ENCODE results near the gene COL15A1.
"Not testable (repeated sequence)": the region's sequence is repeated elsewhere in the genome, so short reads cannot be mapped to it uniquely, and the experiment has no call there.

COL15A1 gene

GRCh38 chr9:98943682-98944056, at the start of gene COL15A1:
TSS of gene COL15A1 (plus strand) at chr9:98943907. CDS start at chr9:98944062, 155 bp downstream.
- DNase-seq = peak; percentile 80

GRCh38 chr9:98894171-98894570, 49.5 kb upstream of the COL15A1 start:
- no peak for DNase-seq

- DNase-seq = no peak
Measured at GRCh38 chr9:98894761-98895160, 48.9 kb upstream of the COL15A1 start.

- DNase-seq = no peak
Measured at GRCh38 chr9:98896632-98897031, 47.1 kb upstream of the COL15A1 start.

- no peak for DNase-seq
Measured at GRCh38 chr9:98897745-98898144, 46.0 kb upstream of the COL15A1 start.

GRCh38 chr9:98899408-98900056, 44.2 kb upstream of the COL15A1 start:
- DNase-seq = no peak

GRCh38 chr9:98900244-98900643, 43.5 kb upstream of the COL15A1 start:
- no peak for DNase-seq

GRCh38 chr9:98900725-98901124, 43.0 kb upstream of the COL15A1 start:
- DNase-seq = no peak

GRCh38 chr9:98901843-98902242, 41.9 kb upstream of the COL15A1 start:
- not testable (repeated sequence) for DNase-seq

GRCh38 chr9:98902516-98902915, 41.2 kb upstream of the COL15A1 start:
- DNase-seq = no peak

GRCh38 chr9:98902925-98903324, 40.8 kb upstream of the COL15A1 start:
- DNase-seq = no peak

- no peak for DNase-seq
Measured at GRCh38 chr9:98903961-98904411, 39.7 kb upstream of the COL15A1 start.

- no peak for DNase-seq
Measured at GRCh38 chr9:98905015-98905414, 38.7 kb upstream of the COL15A1 start.

- DNase-seq = no peak
Measured at GRCh38 chr9:98906273-98907040, 37.2 kb upstream of the COL15A1 start.

- DNase-seq = no peak
Measured at GRCh38 chr9:98907055-98907454, 36.7 kb upstream of the COL15A1 start.

GRCh38 chr9:98908897-98909634, 34.6 kb upstream of the COL15A1 start:
- no peak for DNase-seq

- no peak for DNase-seq
Measured at GRCh38 chr9:98909935-98910334, 33.8 kb upstream of the COL15A1 start.

- no peak for DNase-seq
Measured at GRCh38 chr9:98911042-98911441, 32.7 kb upstream of the COL15A1 start.

GRCh38 chr9:98911738-98912137, 32.0 kb upstream of the COL15A1 start:
- DNase-seq = not testable (repeated sequence)

- no peak for DNase-seq
Measured at GRCh38 chr9:98912450-98912849, 31.3 kb upstream of the COL15A1 start.

- no peak for DNase-seq
Measured at GRCh38 chr9:98913044-98913443, 30.7 kb upstream of the COL15A1 start.

GRCh38 chr9:98913705-98914104, 30.0 kb upstream of the COL15A1 start:
- DNase-seq = no peak

- no peak for DNase-seq
Measured at GRCh38 chr9:98915599-98915998, 28.1 kb upstream of the COL15A1 start.

GRCh38 chr9:98916660-98917059, 27.0 kb upstream of the COL15A1 start:
- no peak for DNase-seq

Data from retina (tissue), 1 donor.